Putamen (tissue), 1 donor: ENCODE results near the gene TOR1AIP1.
"Not testable (repeated sequence)": the region's sequence is repeated elsewhere in the genome, so short reads cannot be mapped to it uniquely, and the experiment has no call there.

Source experiments
- DNase-seq: peaks from one replicate; pipeline ENCODE4 v3.0.0-alpha.2; 2016; ENCODE audit warnings: low spot score

TOR1AIP1 gene

GRCh38 chr1:179937668-179938254 lies 55.7 kb downstream of the TOR1AIP1 start:
- no peak for DNase-seq

GRCh38 chr1:179938752-179939151 lies 56.7 kb downstream of the TOR1AIP1 start:
- no peak for DNase-seq

DNA sequence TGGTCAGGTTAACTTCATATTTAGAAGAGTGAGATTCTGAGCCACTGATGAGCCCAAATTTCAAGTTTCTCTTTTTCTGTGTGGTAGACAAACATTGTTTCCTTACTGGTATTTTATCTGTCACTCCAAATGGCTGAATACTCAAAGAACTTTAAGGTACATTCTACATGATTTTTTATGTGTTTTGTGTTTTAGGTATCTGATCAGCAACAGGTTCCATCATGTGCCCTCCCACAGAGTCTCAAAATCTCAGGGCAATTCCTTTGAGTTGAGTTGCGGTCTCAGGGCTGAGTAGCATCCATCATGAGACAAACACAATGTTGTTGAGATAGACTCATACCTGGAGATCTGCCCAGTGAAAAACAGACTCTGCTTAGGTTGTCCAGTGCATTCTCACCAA lies 57.9 kb downstream of the TOR1AIP1 start:
- no peak for DNase-seq

DNA sequence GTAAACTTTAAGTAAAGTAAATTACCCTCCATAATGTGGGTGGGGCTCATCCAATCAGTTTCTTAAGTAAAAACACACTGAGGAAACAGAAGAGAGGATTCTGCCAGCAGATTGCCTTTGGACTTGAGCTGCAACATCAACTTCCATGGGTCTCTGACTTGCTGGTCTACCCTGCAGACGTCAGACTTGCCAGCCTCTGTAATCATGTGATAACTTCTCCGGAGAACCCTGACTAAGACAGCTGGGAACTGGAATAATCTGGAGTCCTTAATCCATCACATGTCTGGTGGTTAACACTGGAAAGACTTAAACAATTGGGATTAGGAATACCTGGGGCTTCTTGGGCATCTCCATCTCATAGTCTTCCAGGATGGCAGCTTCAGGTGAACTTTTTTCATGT lies 59.4 kb downstream of the TOR1AIP1 start:
- DNase-seq = no peak

GRCh38 chr1:179950651-179951050 lies 68.6 kb downstream of the TOR1AIP1 start:
- no peak for DNase-seq

DNA sequence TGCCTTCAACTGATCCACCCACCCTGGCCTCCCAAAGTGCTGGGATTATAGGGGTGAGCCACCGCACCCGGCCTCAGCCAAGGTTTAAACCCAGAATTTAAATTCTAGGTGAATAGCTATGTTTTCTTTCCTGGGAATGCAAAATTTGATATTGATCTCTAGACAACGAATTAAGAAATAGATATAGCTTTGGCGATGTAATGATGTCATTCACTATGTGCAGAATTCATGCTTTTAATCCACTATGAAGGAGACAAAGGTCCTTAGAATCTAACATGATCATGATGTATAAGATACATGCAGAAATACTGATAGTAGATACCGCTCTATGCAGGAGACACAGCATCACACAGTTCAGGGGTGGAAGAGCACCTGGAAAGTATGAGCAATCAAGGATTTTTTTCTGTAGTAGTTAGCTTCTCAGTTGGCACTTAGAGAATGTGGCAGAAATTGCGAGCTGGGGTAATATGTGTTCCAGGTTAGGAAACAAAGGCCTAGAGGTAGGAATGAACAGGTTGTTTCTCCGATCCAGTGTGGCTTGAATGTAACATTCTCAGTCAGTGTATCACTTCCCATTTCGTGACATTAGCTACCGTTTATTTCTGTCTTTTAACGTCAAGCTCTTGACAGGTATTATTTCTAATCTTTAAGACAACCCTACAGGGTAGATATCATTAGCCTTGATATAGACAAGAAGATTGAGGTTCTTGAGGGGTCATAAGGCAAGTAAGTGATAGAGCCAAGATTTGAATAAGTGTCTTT lies 69.5 kb downstream of the TOR1AIP1 start:
- DNase-seq = no peak

DNA sequence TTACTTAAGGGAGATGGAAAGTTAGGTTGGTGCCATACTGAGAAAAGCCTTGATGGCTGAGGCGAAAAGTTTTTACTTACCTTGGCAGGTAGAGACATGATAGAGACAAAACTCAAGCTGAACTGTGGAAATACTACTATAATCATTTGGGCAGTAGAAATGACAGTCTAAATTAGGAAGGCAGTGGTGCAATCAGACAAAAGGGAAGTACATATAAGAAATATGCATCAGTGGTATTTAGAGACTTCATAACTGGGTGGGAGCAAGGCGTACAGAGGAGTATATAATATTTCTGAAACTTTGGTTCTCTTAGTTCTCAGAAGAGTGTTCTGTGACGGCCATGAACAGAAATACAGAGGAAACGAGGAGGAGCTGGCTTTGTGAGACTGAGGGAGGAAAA lies 70.1 kb downstream of the TOR1AIP1 start:
- DNase-seq = no peak

DNA sequence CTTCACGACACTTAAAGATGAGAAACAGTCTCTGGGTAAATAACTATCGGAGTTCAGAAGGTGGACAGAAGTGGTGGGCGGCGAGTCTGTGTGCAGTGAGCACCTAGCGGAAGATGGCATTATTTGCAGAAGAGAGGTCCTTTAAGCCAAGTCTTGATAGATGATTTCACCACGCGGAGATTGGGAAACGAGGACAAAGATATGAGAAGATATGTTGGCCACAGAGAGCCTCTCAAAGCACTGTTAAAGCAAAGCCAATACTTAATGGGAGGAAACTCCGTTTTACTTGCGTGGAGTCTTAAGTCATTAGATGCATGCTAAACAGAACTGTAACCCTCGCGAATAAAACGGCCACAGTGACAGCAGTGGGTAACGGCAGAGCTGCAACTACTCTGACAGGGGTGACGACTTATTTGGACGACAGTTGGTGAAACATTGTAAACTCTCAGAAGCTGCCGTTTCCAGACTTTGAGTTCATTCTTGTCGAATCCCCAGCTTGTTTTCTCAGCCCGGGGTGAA lies 71.9 kb downstream of the TOR1AIP1 start:
- DNase-seq = no peak

- peak; percentile 98 for DNase-seq
These were observed 72.6 kb downstream of the TOR1AIP1 start, which contains the start of gene CEP350 for GRCh38 chr1:179954493-179955286. Gene CEP350, plus strand, starts transcription at chr1:179954810. Its CDS starts 31,372 bp downstream, at chr1:179986182.

GRCh38 chr1:179955287-179955680 lies 73.2 kb downstream of the TOR1AIP1 start:
- peak; percentile 8 for DNase-seq

GRCh38 chr1:179955731-179956130 lies 73.6 kb downstream of the TOR1AIP1 start:
- no peak for DNase-seq

DNA sequence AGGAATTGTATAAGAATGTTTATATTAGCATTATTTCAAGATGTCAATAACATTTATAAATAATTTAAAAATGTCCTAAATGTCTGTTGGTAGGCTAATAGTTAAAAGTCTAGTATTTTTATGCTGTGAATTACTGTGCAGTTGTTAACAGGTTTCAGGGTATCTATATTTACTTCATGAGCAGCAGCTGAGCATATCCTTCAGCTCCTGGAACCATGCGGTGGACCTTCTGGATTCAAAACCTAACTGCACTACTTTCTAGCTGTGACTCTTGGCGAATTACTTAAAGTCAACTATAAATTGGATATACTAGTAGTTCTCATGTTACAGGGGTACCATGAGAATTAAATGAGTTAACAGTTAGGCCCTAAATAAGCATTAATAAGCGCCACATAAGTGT lies 76.3 kb downstream of the TOR1AIP1 start:
- DNase-seq = no peak

- not testable (repeated sequence) for DNase-seq
These were observed 80.1 kb downstream of the TOR1AIP1 start for GRCh38 chr1:179962168-179962567.

GRCh38 chr1:179966551-179966950 lies 84.5 kb downstream of the TOR1AIP1 start:
- DNase-seq = no peak

DNA sequence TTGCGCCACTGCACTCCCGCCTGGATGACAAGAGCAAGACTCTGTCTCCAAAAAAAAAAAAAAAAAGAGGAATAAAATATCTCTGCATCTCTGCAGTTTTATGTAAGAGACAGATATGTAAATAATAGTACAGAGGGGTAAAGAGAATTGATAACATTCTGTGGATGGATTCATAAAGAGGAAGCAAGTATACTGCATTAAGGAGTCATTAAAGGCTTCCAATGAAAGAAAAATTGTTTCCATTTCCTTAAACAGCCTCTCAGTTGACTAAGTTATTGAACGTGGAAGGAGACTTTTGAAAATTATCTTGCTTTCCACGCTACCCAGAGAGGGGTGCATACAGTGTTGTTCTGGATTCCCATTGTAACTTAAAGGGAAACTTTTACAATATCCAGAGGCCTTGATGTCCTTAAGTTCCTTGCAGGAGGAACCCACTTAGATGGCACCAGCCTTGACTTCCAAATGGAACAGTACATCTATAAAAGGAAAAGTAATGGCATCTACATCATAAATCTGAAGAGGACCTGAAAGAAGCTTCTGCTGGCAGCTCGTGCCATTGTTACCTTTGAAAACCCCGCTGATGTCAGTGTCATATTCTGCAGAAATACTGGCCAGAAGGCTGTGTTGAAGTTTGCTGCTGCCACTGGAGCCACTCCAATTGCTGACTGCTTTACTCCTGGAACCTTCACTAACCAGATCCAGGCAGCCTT lies 86.4 kb downstream of the TOR1AIP1 start:
- no peak for DNase-seq

- no peak for DNase-seq
These were observed 87.2 kb downstream of the TOR1AIP1 start for GRCh38 chr1:179968994-179969919.
